Cardiac fibroblast (primary cell): ENCODE data around the gene C11orf52.

Source experiments
- DNase-seq, 2 donors: peaks; one replicate each; pipeline versions ENCODE4 v3.0.0 to v3.0.0-alpha.2; 2010; ENCODE audit warnings: low read depth in 2 of 2
- H3K4me3 ChIP-seq, 2 donors: replicated peaks in 1 of 2; 1 replicate in 1 of 2; 2 replicates in 1 of 2; pipeline ENCODE4 v1.5.1; 2011; ENCODE audit warnings: low read depth in 2 of 2, low read length in 2 of 2, mild to moderate bottlenecking in 2 of 2, moderate library complexity in 1 of 2
- TF ChIP-seq, protein P1 (sequence below): IDR thresholded peaks from one replicate; pipeline ENCODE4 v1.5.1; 2011; ENCODE audit warnings: low read depth, mild to moderate bottlenecking, low read length, inconsistent platforms

C11orf52 gene

DNA sequence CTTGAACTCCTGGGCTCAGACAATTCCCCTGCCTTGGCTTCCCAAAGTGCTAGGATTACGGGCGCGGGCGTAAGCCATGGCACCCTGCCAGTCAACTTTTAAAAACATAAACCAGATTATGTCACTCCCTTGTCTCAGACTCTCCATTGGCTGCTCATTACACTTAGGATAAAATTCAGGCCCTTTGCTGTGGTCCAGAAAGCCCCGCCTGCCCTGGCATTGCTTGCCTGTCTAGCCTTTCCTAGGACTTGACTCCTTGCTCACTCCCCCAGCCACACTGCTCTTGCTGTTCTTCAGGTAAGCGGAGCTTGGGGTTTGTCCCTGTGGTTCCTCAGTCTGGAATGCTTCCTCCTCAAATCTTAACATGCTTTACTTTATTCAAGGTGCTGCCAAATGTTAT lies 48.9 kb downstream of the C11orf52 start:
- TF ChIP-seq, protein P1, sequence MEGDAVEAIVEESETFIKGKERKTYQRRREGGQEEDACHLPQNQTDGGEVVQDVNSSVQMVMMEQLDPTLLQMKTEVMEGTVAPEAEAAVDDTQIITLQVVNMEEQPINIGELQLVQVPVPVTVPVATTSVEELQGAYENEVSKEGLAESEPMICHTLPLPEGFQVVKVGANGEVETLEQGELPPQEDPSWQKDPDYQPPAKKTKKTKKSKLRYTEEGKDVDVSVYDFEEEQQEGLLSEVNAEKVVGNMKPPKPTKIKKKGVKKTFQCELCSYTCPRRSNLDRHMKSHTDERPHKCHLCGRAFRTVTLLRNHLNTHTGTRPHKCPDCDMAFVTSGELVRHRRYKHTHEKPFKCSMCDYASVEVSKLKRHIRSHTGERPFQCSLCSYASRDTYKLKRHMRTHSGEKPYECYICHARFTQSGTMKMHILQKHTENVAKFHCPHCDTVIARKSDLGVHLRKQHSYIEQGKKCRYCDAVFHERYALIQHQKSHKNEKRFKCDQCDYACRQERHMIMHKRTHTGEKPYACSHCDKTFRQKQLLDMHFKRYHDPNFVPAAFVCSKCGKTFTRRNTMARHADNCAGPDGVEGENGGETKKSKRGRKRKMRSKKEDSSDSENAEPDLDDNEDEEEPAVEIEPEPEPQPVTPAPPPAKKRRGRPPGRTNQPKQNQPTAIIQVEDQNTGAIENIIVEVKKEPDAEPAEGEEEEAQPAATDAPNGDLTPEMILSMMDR, result no peak
- no peak overlapping the region for H3K4me3 ChIP-seq
- peak in 1 of 2 donors; percentile 14 for DNase-seq

DNA sequence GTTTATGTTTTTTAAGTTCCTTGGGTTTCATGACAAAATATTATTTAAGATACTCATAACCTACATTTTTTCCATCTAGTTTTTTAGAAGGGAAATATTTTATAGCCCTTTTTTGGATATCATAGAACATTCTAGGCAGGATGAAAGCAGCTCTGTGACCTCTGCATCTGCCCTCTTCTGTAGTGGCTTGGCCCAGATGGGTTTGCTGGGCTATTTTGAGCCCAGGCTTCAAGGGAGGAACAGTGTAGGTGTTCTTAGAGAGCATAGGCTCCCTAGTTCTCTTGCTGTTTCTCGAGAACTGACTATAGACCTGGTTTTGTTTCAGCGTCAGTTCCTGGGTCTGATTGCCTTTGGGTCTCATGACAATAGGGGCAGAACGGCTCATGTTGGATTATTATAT lies 50.6 kb downstream of the C11orf52 start:
- no peak for DNase-seq
- TF ChIP-seq, protein P1, result no peak
- no peak overlapping the region for H3K4me3 ChIP-seq

GRCh38 chr11:111974446-111974845 lies 55.7 kb downstream of the C11orf52 start:
- TF ChIP-seq, protein P1, result no peak
- no peak overlapping the region for H3K4me3 ChIP-seq
- no peak for DNase-seq

GRCh38 chr11:111975076-111975806 lies 56.5 kb downstream of the C11orf52 start:
- no peak overlapping the region for H3K4me3 ChIP-seq
- TF ChIP-seq, protein P1, result peak; percentile 11
- DNase-seq, result no peak

- no peak for DNase-seq
- H3K4me3 ChIP-seq, result no peak overlapping the region
- TF ChIP-seq, protein P1, result no peak
These were observed 57.5 kb downstream of the C11orf52 start for GRCh38 chr11:111976119-111976766.
